GM19240 (cell line): Measurements from ENCODE around the gene WWOX.

Experiments used
- DNase-seq: peaks from one replicate; pipeline ENCODE4 v3.0.0; 2011; ENCODE audit warnings: low spot score; ENCODE audit not compliant: insufficient read length

Gene WWOX

DNA sequence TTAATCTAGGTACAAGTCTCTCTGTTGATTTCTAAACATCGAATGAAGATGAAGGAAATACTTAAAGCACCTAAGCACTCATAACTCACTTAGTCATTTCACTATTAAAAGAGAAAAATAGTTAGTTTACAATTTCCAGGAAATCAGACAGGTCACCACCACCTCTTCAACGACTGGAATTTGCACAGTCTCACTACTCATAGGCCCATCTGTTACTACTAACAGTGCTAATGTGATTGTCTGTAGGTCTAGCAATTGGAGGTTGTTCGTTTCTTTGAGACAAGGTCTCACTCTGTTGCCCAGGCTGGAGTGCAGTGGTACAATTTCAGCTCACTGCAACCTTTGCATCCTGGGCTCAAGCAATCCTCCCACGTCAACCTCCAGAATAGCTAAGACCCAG, 1056.5 kb downstream of the WWOX start:
- no peak for DNase-seq

DNA sequence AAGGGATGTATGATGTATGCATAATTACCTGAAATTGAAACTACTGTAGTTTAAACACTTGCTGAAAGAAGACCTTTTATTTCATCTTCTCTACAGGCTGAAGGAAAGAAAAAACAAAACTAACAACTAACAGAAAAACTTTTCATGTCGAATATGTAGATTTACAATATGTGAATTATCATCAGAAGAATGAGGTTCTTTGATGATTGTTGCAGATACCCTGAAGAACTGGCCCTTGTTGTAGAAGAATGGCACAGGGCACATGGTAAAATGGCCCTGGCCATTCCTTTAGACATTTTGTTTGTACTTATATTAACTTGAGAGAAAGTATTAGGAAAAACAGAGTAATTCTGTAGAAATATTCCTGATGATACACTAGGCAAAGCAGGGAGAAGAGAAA, 1057.3 kb downstream of the WWOX start:
- DNase-seq = no peak

DNA sequence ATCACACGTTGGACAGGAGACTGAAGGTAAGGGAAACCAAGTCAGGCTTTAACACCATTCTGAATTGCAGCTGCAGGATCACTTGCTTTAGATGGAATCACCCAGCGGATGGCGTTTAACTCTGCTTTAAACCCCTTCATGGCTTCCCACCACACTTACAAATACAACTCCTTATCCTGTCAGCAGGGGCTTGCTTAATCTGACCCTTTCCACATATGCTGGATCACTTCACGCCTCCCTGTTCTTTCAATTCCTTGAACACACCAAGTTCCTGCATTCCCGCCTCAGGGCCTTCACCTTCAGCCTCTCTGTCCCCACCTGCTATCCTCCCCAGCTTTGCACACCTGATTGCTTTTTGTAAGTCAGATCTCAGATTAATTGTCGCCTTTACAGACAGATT, 1058.9 kb downstream of the WWOX start:
- no peak for DNase-seq

DNA sequence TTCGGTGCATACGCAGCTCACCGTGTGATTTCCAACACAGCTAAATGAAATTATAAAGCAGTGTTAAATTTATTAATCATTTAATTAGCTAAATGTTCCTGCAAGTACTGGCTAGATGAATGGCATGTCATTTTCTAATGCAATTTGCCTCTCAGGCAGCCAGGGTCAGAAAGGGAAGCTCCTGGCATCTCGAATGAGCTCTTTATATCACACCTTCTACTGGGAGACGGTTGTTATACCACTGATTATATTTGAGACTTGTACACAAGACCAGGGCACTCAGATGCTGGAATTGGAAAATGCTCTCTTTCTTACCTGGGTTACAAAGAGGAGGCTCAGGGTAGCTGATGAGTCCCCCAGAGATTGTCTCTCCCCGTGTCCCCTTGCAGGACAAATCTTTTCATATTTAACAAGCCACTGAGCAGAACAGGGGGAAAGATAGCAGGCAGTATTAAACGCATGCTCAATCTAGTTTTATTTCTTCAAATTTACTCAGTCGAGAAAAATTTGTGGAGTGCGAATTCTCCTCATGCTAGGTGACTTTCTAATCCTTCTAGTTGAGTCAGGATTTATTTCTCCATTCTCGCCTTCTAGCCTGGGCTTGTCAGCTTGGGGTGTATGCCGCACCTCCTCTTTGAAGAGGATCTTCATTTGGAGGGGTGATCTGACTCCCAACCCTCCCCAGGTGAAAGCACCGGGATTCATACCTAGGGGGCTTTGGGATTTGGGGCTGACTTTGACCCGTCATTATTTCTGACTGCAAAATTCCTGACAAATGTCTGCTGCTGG, 1060.0 kb downstream of the WWOX start:
- DNase-seq = no peak

DNA sequence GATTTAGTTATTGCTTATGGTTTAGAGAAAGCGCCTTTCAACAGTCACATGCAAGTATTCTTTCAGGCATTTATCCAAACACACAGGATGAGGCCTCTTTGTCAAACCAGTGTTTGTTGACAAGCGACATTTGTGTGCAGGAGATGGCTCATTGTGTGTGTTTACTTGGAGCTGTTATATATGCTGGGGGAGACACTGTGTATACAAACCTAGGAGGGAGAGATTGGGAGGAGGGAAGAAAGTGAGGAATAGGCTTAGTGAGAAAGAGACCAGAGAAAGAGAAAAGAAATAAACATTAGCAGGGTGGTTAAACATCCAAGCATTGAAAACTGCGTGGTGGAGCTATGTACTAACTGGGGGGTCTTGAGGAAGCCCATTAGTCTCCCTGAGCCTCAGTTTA, 1063.5 kb downstream of the WWOX start:
- no peak for DNase-seq

DNA sequence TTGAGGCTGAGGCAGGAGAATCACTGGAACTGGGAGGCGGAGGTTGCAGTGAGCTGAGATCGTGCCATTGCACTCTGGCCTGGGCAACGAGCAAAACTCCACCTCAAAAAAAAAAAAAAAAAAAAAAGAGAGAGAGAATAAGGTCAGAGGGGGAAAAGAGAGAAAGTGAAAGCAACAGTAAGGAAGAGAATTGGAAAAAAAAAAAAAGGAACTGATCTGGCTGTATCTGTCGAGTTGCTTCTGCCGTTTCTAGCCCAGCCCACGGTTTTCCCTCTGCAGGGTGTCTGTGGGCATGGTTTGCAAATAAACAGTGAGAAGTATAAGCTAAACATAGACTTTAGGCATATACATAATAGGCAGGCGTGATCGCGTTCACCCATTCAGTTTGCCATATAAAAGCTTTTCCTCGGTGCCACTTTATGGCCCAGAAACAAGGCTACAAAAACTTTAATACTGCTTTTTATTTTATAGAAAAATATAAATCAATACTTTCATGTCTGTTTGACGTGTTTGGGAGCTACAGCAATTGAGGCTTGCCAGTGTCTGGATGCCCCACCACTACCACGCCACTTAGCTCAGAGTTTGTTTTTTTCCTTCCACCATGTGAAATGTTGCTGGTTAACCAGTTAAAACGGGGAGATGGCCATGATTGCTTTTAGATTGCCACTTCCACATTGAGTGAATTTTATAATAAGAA, 1064.4 kb downstream of the WWOX start:
- DNase-seq = no peak

DNA sequence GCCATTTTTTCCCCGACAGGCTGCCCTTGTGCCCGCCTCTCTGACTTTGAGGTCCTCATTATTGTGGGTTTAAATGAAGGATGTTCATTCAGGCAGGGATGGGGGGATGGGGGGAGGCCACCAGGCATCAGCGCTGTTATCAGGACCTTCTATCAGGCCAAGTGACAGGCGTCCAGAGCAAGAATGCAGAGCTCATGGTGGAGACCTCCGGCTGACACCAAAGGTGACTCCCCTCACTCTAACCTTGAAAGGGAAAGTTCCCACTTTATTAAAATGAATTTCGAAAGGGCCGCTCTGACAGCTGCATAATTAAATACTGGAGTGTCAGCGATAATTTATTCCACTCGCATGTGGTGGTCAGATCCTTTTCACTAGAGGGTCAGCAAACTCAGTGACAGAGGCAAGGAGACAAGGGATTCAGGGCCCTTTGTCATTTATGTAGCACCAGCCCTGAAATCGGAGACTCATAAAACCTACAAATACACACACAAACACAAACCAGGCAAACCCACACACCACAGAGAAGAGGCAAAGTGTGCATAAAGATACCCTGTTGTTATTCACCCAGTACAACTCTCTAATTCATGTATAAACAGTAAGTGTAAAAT, 1065.0 kb downstream of the WWOX start:
- no peak for DNase-seq

DNA sequence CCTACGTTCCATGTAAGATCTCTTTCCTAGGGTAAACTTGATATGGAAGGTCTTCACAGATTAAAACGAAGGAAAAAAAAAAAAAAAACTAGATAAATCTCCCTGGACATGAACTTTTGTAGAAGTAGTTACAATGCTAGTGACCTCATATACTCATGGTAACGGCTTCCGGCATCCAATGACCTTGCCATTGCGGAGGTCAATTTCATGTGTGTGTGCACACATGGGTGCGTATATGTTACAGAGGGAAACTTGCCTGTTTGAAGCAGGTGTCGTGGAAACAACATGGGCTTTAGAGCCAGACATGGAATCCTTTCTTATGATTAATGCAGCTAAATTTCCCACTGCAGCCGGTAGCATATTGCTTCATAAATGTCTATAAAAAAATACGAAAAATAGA, 1065.6 kb downstream of the WWOX start:
- no peak for DNase-seq

DNA sequence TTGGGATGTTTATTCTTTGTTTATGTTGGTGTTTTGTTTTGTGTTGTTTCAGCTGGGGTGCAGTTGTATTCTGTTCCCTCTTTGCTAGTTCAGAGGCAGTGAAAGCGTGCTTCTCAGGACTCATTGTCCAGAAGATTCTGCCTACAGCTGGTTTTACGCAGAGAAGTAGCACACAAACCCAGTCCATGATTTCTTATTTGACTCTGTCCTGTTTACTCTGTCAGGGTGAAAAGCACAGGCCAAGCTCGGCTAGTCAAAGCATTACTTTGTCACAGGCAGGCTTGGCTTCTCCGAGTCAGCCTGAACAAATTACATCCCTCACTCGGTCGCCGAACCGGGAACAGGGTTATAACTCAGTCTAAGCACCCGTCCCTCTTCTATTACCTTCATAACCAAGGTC, 1066.1 kb downstream of the WWOX start:
- no peak for DNase-seq

DNA sequence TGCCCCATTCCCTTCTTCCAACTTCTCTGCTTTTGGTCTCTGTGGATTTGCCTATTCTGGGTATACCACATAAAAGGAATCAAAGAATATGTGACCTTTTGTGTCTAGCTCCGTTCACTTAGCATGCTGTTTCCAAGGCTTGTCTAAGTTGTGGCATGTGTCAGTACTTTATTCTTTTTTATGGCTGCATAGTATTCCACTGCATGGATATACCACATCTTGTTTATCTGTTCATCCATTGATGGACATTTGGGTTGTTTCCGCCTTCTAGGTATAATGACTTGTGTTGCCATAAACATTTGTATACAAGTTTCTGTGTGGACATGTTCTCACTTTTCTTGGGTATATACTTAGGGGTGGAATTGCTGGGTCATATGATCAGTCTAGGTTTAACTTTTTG, 1068.4 kb downstream of the WWOX start:
- no peak for DNase-seq

DNA sequence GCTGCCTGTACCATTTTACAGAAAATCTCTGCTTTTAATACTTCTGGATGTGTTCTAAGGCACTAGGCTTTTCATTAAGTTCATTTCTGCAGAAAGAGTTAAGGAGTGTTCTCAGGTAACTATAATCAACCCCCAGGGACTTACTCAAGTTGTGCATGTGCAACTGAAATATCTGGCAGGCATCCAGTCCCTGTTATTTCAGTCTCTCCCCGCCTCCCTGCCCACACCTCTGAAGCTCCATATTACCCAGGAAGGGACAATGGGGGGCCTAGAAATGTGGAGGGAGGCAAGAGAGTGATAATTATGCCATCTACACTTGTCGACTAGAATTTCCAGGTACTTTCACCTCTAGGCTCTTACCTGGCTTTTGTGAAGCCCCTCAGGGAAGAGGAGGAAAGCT, 1068.9 kb downstream of the WWOX start:
- DNase-seq = no peak

DNA sequence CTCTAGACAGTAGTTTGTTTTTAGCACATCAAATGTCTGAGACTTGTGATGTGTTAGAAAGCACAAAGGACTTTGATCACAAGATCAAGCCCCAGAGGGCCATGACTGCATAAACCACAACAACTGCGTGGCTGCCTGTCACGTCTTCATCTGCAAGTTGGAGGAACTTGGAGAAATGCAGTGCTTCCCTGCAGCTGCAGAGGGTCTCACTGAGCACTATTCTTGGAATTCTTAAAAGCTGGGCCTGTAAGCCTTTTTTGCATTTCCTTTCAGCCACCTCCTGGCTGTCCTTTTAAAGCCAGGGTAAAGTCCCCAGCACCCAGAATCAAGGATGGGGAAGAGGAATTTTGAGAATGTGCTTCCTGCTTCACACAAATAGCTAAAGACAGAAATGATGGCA, 1069.8 kb downstream of the WWOX start:
- no peak for DNase-seq

DNA sequence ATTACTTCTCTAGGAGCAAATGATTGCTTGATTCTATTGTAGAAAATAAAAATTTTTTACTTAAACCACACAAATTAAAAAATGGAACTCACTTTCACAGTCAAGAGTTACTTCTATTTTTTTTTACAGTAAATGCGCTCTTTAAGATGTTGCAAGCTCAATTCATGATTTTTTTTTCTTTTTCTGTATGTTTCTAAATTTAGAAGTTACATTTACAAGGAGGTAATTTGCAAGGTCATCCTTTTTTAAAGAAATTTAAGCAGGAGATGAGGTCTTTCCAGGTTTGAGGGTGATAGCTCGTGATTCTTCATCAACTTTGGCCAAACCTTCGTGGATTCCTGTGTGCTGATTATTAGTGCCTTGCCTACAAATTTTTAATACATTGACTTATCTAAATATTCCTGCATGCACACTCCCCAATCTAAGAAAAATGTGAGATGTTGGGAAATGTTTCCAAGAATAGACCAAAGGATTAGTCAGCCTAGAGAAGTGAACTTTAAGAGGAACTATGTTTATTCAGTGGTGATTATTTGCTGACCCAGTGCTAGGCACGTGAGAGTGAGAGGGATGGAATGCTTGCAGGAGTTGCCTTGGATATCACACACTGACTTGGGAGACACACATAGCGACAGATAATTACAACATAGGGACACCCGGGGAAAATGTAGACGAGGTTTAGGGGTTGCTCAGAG, 1071.2 kb downstream of the WWOX start:
- DNase-seq = no peak

DNA sequence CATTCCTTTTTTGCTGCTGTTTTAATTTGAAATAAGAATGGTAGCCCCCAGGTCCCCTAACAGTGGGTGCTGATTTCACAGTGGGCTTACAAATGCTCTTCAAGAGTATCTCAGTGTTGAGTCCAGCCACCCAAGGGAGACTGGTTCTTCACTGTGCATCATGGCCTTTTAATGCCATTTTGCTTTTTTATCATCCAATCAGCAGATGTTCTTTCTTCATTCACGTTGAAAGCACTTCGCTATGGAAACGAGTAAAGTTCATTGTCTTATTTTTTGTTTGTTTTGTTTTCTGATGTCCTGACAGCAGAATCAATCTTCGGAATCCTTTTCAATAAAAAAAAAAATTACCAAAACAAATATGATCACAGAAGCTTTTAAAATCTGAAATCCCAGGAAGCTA, 1072.0 kb downstream of the WWOX start:
- no peak for DNase-seq

DNA sequence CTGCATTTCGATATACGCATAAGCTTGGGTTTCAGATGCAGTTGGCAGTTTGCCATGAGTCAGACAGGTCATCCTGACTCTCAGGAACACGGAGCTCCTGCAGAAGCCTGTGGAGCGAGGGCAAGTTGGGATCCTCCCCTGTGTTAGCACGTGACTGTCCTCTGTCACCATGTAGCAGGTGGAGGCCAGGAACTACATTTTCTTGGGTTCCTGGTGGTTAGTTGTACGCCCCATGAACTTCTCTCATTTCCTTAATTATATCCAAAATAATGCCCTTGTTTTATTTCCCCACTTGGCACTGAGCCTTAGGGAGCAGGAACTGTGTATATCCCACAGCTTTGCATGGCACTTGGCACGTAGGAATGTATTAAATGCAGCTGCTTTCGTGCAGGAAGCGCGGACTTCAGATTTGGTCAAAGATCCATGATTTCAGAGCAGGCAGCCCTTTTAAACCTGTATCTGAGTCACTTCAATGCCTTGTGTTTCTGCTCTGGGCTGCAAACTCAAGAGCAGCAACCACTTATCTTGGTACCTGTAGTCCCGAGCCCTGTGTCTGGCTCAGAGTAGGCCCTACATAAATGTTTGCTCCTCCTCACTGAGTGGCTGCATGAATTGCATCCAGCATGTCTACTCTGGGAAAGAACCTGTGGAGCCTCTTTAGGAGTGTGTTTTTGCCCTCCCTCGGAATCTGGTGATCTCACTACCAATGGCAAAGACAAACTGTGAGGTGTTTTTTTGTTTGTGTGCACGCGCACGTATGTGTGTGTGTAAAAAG, 1072.7 kb downstream of the WWOX start:
- DNase-seq = no peak

DNA sequence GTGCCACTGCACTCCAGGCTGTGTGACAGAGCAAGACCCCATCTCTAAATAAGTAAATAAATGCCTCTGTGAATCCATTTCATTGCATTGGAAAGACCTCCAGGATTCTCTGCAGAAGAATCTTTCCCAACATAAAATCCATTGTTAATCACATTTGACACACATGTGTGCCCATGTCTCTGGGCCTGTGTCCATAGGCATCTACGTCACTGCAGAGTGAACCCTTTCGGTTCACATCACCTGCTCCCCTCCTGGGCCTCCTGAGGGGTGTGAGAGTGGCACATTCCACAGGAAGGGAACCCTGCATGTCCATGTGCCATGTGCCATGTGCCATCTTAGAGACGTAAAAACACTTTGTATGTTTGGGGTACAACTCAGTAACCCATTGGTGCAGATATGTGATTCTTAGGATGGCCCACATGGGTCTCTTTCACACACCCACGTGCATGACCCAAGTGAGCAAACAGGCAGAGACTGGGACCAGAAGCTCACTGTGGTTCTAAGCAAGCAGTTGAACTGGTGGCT, 1073.6 kb downstream of the WWOX start:
- no peak for DNase-seq

DNA sequence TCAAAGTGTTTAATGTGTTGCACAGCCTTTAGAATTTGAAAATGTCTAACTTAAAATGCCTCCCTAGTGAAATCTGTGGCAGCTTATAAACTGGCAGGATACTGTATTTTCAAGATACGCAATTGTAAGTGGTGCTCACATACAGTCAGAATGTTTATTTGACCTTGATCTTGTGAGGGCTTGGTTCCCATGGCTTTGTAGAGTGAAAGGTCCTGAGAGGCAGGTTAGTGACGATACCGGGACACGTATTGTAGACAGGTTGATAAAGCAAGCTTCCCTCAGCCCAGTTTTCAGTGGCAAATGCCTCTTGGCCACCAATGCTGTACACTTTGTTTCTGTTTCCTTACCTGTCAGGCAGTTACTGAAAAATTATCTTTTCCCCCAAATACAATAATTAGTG, 1074.5 kb downstream of the WWOX start:
- no peak for DNase-seq

DNA sequence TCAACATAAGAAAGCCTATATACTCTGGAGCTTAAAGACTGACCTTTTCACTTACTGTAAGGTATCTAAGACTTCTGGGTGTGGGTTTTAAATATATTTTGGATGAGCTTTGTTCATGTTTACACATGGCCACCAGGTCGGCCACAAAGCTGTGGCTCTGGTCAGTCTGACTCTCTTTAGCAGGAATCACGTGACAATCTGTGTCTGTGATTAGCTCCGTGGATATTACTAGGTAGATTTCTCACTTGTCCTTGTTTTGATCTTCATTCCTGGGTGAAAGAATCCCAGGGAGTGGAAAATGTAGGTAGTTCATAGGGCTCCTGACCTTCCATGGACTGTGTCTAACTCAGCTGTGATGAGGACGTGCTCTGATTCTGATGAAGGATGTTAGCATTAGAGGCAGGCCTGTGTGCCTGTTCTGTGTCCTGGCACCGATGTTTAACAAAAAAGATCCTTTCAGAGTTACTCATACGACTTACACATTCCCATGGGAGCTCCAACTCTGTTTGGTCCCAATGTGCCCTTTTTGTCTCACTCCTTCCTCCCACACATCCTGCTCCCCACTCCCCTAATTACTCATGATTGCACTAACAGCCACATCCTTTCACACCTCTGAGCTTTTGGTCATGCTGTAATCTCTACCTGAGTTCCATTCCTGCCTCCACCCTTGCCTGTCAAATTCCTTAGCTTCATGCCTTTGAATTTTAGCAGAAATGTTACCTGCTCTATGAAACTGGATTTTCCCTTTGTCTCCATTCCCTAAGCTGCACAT, 1076.0 kb downstream of the WWOX start:
- no peak for DNase-seq

DNA sequence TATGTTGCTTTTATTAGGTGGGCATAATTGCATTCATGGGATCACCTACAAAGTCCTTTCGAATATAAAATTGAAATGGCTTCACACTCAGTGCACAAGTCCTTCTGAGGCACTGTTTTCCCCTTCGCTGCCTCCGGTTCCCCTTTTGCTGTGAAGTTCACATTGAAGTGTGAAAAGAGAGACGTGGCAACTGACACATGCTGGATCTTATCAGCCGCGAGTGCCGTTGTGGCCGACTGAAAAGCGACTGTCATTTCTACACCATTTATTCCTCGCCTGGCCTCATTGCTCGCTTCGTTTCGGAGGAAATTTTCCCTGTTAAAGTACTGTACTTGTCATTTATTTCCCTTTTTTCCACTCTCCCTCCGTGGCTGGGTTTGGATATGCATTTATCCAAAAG, 1077.6 kb downstream of the WWOX start:
- no peak for DNase-seq

DNA sequence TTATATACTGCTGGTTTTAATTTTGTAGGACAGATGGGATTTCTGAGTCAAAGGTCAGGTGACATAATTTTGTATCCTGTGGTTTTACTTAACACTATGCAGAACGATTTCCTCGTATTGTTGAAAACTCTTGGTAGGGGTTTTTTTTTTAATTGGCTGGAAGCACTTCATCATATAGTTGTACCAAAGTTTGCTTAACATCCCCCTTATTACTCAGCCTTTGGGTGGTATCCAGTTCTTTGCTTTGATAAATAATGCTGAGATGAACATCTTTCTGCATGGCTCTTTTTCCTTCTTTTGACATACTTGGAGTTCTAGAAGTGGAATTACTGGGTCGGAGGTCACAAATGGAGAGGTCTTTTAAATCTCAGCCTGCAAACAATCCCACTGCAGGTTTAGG, 1082.0 kb downstream of the WWOX start:
- DNase-seq = no peak
